ENCODE measurements around the gene CNTROB. TPM values are rescaled to one million over a fixed set of nuclear protein-coding genes. Genes with fewer than 3 reads are reported as not detected.

CNTROB gene
- total RNA-seq, 2 donors from 2014 or later, result 11.2 to 42.9 TPM

- no peaks in the 10 kb centered on the region for H3K9me3 ChIP-seq
- peaks cover 0 to 3% of the 10 kb centered on the region in 2 donors for H3K4me1 ChIP-seq (ENCODE audit: control insufficient read depth in 1 of 2, low read depth in 2 of 2)
- H3K4me3 ChIP-seq, result no peak overlapping the region
- peaks cover 64% of the 10 kb centered on the region for H3K36me3 ChIP-seq
- no peak for TF ChIP-seq CTCF (IDR thresholded peaks at IDR 0.05)
- DNase-seq (ENCODE audit: low spot score) (no peak), ATAC-seq (ENCODE audit: insufficient number of reproducible peaks, low FRiP score, low read depth) (no peak)
- H3K27me3 ChIP-seq (replicated peaks; ENCODE audit: insufficient read depth), result no peaks in the 10 kb centered on the region
- H3K27ac ChIP-seq, result no peak overlapping the region
Observed at GRCh38 chr17:7894866-7895265, 37.1 kb upstream of the CNTROB start.

DNA sequence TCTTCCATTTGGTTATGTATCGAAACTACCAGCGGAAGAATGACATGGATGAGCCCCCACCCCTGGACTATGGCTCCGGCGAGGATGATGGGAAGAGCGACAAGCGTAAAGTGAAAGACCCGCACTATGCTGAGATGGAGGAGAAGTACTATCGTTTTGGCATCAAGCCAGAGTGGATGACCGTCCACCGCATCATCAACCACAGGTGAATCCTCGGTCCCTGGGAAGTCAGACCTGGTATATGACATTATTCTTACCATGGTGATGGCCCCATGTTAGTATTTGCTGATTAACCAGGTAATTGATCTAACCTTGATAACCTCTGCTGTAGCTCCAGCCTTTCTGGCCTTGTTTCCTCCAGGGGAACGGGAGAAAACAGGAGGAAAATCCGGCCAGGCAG lies 34.9 kb upstream of the CNTROB start:
- no peaks in the 10 kb centered on the region for H3K4me1 ChIP-seq (ENCODE audit: control insufficient read depth in 1 of 2, low read depth in 2 of 2)
- H3K36me3 ChIP-seq, result peaks cover 65% of the 10 kb centered on the region
- no peak for ATAC-seq (ENCODE audit: insufficient number of reproducible peaks, low FRiP score, low read depth)
- no peak for TF ChIP-seq CTCF (IDR thresholded peaks at IDR 0.05)
- H3K27ac ChIP-seq, result no peak overlapping the region
- no peaks in the 10 kb centered on the region for H3K9me3 ChIP-seq
- no peak for DNase-seq (ENCODE audit: low spot score)
- no peaks in the 10 kb centered on the region for H3K27me3 ChIP-seq (replicated peaks; ENCODE audit: insufficient read depth)
- H3K4me3 ChIP-seq, result no peak overlapping the region

DNA sequence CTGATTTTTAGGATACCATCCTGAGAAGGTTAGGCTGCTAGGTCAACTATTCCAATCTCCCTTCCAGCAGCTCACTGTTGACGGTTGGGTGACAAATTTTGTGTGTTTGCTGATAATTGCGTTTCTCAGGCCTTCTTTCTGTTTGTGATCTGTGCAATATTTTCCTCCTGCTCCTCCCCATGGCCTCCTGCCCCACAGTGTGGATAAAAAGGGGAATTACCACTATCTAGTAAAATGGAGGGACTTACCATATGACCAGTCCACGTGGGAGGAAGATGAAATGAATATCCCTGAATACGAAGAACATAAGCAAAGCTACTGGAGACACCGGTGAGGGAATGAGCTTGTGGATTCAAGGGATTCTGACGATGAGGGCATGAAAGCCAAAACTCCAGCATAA lies 34.2 kb upstream of the CNTROB start:
- Histone ChIP-seq H3K36me3 (peaks cover 70% of the 10 kb centered on the region), H3K9me3 (no peaks in the 10 kb centered on the region), H3K27ac (no peak overlapping the region), H3K4me3 (no peak overlapping the region), H3K4me1 (ENCODE audit: control insufficient read depth in 1 of 2, low read depth in 2 of 2) (no peaks in the 10 kb centered on the region), H3K27me3 (replicated peaks; ENCODE audit: insufficient read depth) (no peaks in the 10 kb centered on the region)
- no peak for TF ChIP-seq CTCF (IDR thresholded peaks at IDR 0.05)
- ATAC-seq (ENCODE audit: insufficient number of reproducible peaks, low FRiP score, low read depth), result no peak
- no peak for DNase-seq (ENCODE audit: low spot score)

- peaks cover 86% of the 10 kb centered on the region for H3K36me3 ChIP-seq
Observed at GRCh38 chr17:7903154-7904103, 28.6 kb upstream of the CNTROB start.

More at GRCh38 chr17:7903154-7904103, 28.6 kb upstream of the CNTROB start:
- H3K4me3 ChIP-seq, result no peak overlapping the region
- no peaks in the 10 kb centered on the region for H3K9me3 ChIP-seq
- no peak for TF ChIP-seq CTCF (IDR thresholded peaks at IDR 0.05)
- DNase-seq (ENCODE audit: low spot score), result no peak
- ATAC-seq (ENCODE audit: insufficient number of reproducible peaks, low FRiP score, low read depth), result no peak
- H3K27me3 ChIP-seq (replicated peaks; ENCODE audit: insufficient read depth), result no peaks in the 10 kb centered on the region
- H3K27ac ChIP-seq, result no peak overlapping the region
- no peaks in the 10 kb centered on the region for H3K4me1 ChIP-seq (ENCODE audit: control insufficient read depth in 1 of 2, low read depth in 2 of 2)
